GM10266 (cell line): ENCODE measurements around the gene KCNK16.
A peak's percentile ranks its signal among the peaks of the same experiment; 100 is the strongest.

Experiments used
- DNase-seq: peaks from one replicate; pipeline ENCODE4 v3.0.0; 2012; ENCODE audit errors: extremely low spot score
- CTCF ChIP-seq: IDR thresholded peaks from 2 replicates; pipeline ENCODE4 v1.5.1; 2012; ENCODE audit warnings: mild to moderate bottlenecking, low read depth; ENCODE audit not compliant: control insufficient read depth, insufficient read depth; ENCODE audit errors: missing control alignments

Gene KCNK16

GRCh38 chr6:39348740-39349139, 26.2 kb upstream of the KCNK16 start:
- no peak for TF ChIP-seq CTCF
- no peak for DNase-seq

DNA sequence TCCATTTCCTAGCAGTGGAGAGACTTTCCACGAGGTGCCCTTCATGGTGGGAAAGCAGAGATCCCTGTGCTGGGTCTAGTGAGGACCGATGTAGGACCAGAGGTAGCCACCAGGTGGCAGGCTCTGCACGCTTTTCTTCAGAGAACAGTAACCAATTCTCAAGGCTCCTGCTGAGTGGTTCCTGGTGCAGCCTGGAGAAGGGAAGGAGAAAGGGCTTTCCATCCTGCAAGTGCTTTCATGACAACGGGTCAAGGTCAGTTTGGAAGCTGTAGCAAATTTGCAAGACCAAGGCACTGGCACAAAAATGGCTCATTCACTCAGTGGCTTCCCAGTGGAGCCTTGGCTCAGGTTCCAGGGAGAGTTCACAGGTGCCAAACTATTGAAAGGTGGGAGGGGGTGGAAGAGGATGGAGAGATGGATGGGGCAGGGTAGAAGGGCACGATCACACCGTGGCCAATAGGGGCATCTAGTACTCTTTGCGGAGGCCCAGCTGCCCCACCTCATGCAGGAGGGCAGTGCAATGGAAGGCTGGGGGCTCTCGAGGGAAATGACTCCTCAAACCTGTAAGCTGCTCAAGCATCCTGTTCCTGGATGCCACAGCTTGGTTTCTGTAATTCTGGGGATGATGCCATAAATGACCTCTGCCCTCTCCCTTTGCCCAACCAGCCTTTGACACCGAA, 25.5 kb upstream of the KCNK16 start:
- DNase-seq = peak; percentile 77
- peak; percentile 90 for TF ChIP-seq CTCF

- no peak for DNase-seq
- no peak for TF ChIP-seq CTCF
Observed at GRCh38 chr6:39347206-39347605, 24.7 kb upstream of the KCNK16 start.

- TF ChIP-seq CTCF = no peak
- no peak for DNase-seq
Observed at GRCh38 chr6:39344821-39345280, 22.3 kb upstream of the KCNK16 start.

GRCh38 chr6:39343396-39343870, 20.9 kb upstream of the KCNK16 start:
- no peak for TF ChIP-seq CTCF
- DNase-seq = no peak

- TF ChIP-seq CTCF = no peak
- peak; percentile 34 for DNase-seq
Observed at GRCh38 chr6:39342692-39343395, 20.3 kb upstream of the KCNK16 start.

- no peak for TF ChIP-seq CTCF
- no peak for DNase-seq
Observed at GRCh38 chr6:39341937-39342336, 19.4 kb upstream of the KCNK16 start.
